GM19455 (cell line): ENCODE data around the gene MCF2L.

Experiments
- ATAC-seq: cut with Tn5 transposase; IDR thresholded peaks from one replicate; pipeline ENCODE4 v1.9.1; 2021; ENCODE audit not compliant: unreplicated experiment

The MCF2L gene

DNA sequence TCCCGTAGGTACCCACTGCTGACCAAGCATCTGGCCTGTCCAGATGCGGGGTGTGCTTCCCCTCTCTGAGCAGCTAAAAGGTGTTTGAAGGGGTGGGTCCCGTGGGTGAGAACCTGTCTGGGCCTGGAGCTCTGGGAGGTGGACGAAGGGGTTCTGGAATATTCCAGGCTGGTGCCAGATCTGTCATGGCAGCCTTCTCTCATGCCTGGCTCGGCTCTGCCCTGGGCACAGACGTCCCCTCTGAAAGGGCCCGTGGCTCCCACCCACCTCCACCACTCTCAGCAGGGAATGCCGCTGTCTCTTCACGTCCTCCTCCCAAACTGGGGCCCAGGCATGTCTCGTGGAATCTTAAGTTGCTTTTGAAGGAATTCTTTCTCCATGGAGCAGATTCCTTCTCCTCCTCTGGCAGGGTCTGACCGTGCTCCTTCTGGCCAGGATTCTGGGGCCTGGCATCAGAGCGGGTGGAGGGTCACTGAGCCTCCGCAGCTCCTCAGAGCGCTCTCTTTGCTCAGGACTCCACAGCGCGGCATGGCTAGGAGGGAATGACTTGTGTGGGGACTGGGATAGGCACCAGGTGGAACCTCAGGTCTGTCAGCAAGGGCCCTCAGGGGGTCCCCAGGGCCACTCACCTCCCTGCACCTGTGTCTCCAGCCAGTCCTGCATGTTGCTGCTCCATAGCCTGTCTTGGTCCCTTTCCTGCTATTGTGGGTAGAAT lies 5.9 kb upstream of the MCF2L start:
- no peak for ATAC-seq

- ATAC-seq = no peak
Measured at GRCh38 chr13:112963641-112964040, 5.4 kb upstream of the MCF2L start.

- no peak for ATAC-seq
Measured at GRCh38 chr13:112964971-112965492, 4.0 kb upstream of the MCF2L start.

GRCh38 chr13:112965573-112966115 lies 3.4 kb upstream of the MCF2L start:
- no peak for ATAC-seq

GRCh38 chr13:112966776-112967175 lies 2.2 kb upstream of the MCF2L start:
- no peak for ATAC-seq

DNA sequence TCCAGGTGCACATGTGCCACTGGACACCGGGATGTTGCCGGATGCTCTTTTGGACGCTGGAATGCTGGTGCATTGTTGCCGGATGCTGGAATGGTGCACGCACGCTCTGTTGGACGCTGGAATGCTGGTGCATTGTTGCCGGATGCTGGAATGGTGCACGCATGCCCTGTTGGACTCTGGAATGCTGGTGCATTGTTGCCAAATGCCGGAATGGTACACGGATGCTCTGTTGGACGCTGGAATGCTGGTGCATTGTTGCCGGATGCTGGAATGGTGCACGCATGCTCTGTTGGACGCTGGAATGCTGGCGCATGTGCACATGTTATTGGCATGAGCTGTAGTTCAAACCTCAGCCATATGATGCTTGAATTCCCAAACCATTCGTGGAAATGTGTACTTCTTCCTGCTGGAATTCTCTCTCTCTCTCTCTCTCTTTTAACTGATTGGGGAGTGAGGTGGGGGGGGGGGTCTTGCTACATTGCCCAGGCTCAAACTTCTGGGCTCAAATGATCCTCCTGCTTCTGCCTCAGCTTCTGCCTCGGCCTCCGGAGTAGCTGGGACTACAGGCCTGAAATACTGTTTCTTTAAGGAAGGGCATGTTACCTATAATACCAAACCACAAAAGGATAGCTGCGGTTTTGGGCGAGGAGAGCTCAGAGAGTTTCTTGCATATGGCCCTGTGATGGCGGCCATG lies 1.2 kb upstream of the MCF2L start:
- ATAC-seq = no peak

DNA sequence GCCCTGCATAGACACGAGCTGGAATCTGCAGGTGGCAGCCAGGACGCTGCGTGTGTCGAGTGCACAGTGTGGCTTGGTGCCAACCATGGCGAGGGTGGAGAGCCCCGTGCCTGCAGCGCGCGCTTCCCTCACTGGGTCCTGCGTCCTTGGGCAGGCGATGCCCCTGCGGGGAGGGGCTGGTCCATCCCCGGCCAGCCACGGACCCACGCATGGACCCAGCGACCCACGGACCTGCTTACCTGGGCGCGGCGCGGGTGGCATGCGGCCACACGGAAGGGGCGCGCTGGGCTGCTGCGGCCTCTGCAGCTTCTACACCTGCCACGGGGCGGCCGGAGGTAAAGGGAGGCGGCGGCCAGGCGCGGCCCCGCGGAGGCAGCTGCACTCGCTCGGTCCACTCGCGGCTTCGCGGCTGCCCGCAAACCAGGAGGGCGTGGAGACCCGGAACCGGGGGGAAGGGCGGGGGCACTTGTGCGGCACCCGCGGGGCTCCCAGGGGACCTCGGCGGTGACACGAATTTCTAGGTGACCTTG lies 569 bp upstream of the MCF2L start:
- ATAC-seq = no peak

- ATAC-seq = no peak
Measured at GRCh38 chr13:112969692-112970338, 801 bp downstream of the MCF2L start.

GRCh38 chr13:112970552-112971287 lies 1.7 kb downstream of the MCF2L start:
- no peak for ATAC-seq

DNA sequence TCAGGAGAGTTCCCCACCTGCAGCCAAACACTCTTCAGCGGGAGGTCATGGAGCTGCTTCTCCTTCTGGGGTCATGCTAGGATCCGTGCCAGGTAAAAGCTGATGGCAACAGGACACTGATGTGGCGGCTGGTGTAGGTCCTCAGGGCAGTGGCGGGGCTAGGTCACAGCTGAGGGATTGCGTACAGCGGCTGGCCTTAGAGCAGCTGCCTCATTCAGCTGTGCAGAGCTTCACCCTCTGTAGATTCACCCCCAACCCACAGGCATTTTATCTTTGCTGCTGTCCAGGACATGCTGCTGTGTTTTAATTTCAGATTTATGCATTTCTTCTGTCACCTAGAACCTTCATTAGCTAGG lies 2.3 kb downstream of the MCF2L start:
- ATAC-seq = no peak

GRCh38 chr13:112972258-112972657 lies 3.2 kb downstream of the MCF2L start:
- no peak for ATAC-seq

GRCh38 chr13:112972867-112973576 lies 4.0 kb downstream of the MCF2L start:
- ATAC-seq = no peak

DNA sequence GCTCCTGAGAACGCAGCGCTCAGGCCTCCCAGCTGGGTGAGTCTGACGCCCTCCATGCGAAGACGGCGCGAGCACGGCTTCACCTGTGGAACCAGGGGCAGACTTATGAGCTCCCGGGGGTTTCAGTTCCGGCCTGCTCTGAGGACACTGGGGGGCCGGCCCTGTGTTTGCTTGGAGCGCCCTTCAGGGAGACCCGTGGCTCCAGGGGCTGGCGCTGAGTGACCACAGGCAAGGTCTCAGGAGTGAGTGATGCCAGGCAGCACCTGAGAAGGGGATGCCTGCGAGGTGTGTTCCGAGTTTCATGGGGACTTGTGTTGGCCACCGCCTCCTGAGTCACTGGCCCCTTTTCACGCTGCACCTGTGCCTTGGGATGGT lies 4.5 kb downstream of the MCF2L start:
- no peak for ATAC-seq

- no peak for ATAC-seq
Measured at GRCh38 chr13:112974125-112974524, 5.1 kb downstream of the MCF2L start.

- ATAC-seq = no peak
Measured at GRCh38 chr13:112974671-112975070, 5.7 kb downstream of the MCF2L start.

DNA sequence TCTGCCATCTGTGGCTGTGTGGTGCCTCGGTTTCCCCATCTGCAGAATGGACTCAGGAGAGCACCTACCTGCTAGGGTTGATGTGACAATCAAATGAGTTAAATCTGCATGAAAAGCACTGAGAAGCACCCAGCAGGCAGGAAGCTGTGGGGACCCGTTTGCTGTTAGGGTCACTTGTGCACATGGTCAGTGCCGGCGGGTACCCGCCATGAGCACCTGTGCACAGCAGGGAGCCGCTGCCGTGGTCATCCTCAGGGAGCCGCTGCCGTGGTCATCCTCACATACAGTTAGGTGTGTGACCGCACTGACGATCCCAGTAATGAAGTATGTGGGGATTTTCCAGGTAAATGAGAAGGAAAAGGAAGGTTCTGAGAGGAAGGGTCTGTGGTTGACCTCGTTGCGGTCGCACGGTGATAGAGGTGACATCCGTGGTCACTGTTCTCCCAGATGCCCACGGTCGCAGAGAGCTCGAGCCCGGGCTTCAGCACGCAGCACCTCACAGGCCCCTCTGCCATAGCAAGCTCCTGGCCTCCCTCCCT lies 6.5 kb downstream of the MCF2L start:
- no peak for ATAC-seq

GRCh38 chr13:112976526-112976925 lies 7.5 kb downstream of the MCF2L start:
- no peak for ATAC-seq

DNA sequence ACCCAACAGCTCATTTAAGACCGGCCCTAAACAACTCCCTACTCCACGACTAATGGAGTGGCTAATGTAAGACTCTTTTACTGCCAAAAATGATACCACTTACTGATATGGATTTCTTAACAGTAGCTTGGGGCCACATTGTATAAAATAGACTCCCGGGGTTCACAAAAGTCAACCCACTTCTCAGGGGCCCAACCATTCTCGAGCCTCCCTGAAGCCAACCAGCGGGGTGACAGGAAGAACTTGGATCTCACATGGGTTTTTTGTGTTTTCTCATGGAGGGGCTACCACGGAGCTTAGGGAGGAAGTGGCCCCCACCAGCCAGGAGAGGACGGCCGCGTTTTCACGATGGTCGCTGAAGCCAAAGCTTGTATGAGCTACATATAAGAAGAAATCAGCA lies 8.1 kb downstream of the MCF2L start:
- ATAC-seq = no peak

DNA sequence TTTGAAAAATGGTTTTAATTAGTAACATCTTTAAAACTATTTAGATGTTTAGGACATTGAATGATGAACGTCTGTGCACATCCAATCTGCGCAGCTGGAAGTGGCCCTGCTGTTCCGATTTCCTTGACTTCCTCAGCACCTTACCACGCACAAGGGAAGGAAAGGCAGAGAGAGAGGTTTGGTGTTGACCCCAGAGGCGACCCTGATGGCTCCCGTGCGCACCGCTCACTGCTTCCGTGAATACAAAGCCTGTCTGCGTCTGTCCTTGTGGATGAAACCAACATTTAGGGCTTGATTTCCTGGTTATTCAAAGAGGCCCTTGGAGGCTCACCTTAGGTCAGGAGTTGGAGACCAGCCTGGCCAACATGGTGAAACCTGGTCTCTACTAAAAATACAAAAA lies 8.5 kb downstream of the MCF2L start:
- no peak for ATAC-seq
